Ishikawa (cell line): ENCODE results near the gene ACLY.

Experiments
- CEBPB ChIP-seq: IDR thresholded peaks from 2 replicates; pipeline ENCODE4 v1.6.1; 2012
- CREB1 ChIP-seq: IDR thresholded peaks from 2 replicates; pipeline ENCODE4 v1.6.1; 2012; ENCODE audit warnings: low read depth
- EGR1 ChIP-seq: IDR thresholded peaks from 2 replicates; pipeline ENCODE4 v1.6.1; 2012
- EP300 ChIP-seq: IDR thresholded peaks from 2 replicates; pipeline ENCODE4 v1.6.1; 2012; ENCODE audit warnings: borderline replicate concordance
- FOXM1 ChIP-seq: IDR thresholded peaks from 2 replicates; pipeline ENCODE4 v1.6.1; 2012; ENCODE audit warnings: low read depth, borderline replicate concordance
- NFIC ChIP-seq: IDR thresholded peaks from 2 replicates; pipeline ENCODE4 v1.6.1; 2012
- RAD21 ChIP-seq: IDR thresholded peaks from 2 replicates; pipeline ENCODE4 v1.6.1; 2012; ENCODE audit warnings: low read depth
- TAF1 ChIP-seq: IDR thresholded peaks from 2 replicates; pipeline ENCODE4 v1.6.1; 2012; ENCODE audit warnings: low read depth, mild to moderate bottlenecking
- TCF12 ChIP-seq: IDR thresholded peaks from 2 replicates; pipeline ENCODE4 v1.6.1; 2012; ENCODE audit warnings: low read depth
- TEAD4 ChIP-seq: IDR thresholded peaks from 2 replicates; pipeline ENCODE4 v1.6.1; 2012
- YY1 ChIP-seq: IDR thresholded peaks from 2 replicates; pipeline ENCODE4 v1.6.1; 2012; ENCODE audit warnings: low read depth
- ZBTB7A ChIP-seq: IDR thresholded peaks from 2 replicates; pipeline ENCODE4 v1.6.1; 2012; ENCODE audit warnings: low read depth
- TF ChIP-seq, protein P1 (sequence below): IDR thresholded peaks from 2 replicates; pipeline ENCODE4 v1.6.1; 2012
- TF ChIP-seq, protein P2 (sequence below): IDR thresholded peaks from 2 replicates; pipeline ENCODE4 v1.6.1; 2012; ENCODE audit warnings: low read depth, mild to moderate bottlenecking
- TF ChIP-seq, protein P3 (sequence below): IDR thresholded peaks from 2 replicates; pipeline ENCODE4 v1.6.1; 2012

Gene ACLY

DNA sequence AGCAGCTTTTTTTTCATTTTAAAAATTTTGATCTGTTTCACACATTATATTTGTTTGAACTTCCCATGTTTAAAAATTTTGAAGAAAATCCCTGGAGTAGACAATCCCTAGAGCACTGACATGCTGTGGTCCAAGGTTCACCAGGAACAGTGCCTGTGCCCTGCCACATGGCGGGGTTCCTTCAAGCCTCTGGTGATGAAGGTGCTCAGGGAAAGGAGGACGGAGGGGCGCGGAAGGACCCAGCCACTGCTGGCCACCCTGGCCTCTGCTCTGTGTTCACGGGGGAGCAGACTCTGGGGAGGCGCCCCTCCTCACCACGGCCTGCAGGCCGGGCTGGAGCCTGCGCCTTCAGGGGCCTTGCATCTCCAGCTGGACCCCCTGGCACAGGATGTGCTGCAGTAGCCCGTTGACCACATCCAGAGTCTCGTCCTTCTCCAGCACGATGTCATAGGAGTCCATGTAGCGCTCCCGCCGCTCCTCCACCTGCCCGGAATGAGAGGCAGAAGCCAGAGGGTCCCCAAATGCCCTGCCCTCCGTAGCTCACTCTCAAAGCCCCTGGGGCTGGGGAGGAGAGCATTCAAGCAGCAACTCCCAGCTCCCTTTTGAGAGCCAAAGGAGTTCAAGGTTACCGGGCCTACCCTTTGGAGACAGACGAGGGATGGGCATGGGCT lies 93.4 kb downstream of the ACLY start:
- TF ChIP-seq RAD21, result no peak
- TF ChIP-seq YY1, result no peak
- TF ChIP-seq EP300, result no peak
- no peak for TF ChIP-seq CEBPB
- TF ChIP-seq NFIC, result no peak
- TF ChIP-seq CREB1, result no peak
- TF ChIP-seq TCF12, result no peak
- no peak for TF ChIP-seq TAF1
- TF ChIP-seq, protein P1, sequence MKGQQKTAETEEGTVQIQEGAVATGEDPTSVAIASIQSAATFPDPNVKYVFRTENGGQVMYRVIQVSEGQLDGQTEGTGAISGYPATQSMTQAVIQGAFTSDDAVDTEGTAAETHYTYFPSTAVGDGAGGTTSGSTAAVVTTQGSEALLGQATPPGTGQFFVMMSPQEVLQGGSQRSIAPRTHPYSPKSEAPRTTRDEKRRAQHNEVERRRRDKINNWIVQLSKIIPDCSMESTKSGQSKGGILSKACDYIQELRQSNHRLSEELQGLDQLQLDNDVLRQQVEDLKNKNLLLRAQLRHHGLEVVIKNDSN, result no peak
- TF ChIP-seq, protein P2, sequence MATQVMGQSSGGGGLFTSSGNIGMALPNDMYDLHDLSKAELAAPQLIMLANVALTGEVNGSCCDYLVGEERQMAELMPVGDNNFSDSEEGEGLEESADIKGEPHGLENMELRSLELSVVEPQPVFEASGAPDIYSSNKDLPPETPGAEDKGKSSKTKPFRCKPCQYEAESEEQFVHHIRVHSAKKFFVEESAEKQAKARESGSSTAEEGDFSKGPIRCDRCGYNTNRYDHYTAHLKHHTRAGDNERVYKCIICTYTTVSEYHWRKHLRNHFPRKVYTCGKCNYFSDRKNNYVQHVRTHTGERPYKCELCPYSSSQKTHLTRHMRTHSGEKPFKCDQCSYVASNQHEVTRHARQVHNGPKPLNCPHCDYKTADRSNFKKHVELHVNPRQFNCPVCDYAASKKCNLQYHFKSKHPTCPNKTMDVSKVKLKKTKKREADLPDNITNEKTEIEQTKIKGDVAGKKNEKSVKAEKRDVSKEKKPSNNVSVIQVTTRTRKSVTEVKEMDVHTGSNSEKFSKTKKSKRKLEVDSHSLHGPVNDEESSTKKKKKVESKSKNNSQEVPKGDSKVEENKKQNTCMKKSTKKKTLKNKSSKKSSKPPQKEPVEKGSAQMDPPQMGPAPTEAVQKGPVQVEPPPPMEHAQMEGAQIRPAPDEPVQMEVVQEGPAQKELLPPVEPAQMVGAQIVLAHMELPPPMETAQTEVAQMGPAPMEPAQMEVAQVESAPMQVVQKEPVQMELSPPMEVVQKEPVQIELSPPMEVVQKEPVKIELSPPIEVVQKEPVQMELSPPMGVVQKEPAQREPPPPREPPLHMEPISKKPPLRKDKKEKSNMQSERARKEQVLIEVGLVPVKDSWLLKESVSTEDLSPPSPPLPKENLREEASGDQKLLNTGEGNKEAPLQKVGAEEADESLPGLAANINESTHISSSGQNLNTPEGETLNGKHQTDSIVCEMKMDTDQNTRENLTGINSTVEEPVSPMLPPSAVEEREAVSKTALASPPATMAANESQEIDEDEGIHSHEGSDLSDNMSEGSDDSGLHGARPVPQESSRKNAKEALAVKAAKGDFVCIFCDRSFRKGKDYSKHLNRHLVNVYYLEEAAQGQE, result no peak
- TF ChIP-seq EGR1, result no peak
- no peak for TF ChIP-seq TEAD4
- TF ChIP-seq FOXM1, result no peak
- no peak for TF ChIP-seq ZBTB7A
- TF ChIP-seq, protein P3, sequence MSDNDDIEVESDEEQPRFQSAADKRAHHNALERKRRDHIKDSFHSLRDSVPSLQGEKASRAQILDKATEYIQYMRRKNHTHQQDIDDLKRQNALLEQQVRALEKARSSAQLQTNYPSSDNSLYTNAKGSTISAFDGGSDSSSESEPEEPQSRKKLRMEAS, result no peak

DNA sequence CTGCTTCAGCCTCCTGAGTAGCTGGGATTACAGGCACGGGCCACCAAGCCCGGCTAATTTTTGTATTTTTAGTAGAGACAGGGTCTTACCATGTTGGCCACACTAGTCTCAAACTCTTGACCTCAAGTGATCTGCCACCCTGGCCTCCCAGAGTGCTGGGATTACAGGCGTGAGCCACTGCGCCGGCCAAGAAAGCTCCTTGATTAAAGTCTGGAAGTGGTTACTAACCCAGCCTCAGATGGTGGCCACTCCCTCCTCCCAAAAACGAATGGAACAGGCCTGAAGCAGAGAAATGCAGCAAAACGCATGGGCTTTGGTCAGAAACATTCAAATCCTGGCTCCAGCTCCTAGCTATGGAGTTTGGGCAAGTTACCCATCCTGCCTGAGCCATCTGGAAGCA lies 94.7 kb downstream of the ACLY start:
- no peak for TF ChIP-seq FOXM1
- TF ChIP-seq, protein P3, result no peak
- TF ChIP-seq, protein P2, result no peak
- no peak for TF ChIP-seq TAF1
- TF ChIP-seq, protein P1, result no peak
- TF ChIP-seq EGR1, result no peak
- no peak for TF ChIP-seq YY1
- TF ChIP-seq CEBPB, result no peak
- TF ChIP-seq RAD21, result no peak
- no peak for TF ChIP-seq TEAD4
- TF ChIP-seq NFIC, result no peak
- TF ChIP-seq ZBTB7A, result no peak
- TF ChIP-seq TCF12, result no peak
- no peak for TF ChIP-seq CREB1
- TF ChIP-seq EP300, result no peak

DNA sequence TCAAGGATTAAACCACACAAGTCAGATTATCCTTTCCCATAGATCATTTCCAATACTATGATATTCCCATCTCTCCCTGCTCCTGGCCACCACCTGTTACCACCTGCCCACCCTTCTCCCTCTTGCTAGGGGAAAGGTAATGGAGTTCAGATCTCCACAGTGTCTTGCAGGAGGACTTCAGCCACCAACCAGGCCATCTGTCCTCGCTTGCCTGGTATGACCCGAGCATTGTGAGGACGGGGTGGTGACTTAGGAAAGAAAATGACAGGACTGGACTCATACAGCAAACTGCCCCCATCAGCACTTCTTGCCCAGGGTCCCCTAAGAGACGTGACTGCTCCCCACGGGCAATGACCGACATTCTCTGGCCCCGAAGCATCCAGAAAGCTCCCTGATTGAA lies 95.2 kb downstream of the ACLY start:
- no peak for TF ChIP-seq FOXM1
- TF ChIP-seq, protein P3, result no peak
- no peak for TF ChIP-seq TEAD4
- TF ChIP-seq TCF12, result no peak
- TF ChIP-seq, protein P2, result no peak
- TF ChIP-seq CREB1, result no peak
- no peak for TF ChIP-seq TAF1
- TF ChIP-seq ZBTB7A, result no peak
- TF ChIP-seq RAD21, result no peak
- no peak for TF ChIP-seq EP300
- no peak for TF ChIP-seq EGR1
- TF ChIP-seq NFIC, result no peak
- no peak for TF ChIP-seq CEBPB
- TF ChIP-seq YY1, result no peak
- TF ChIP-seq, protein P1, result no peak
